Activated T-cell treated with anti-CD3 and anti-CD28 coated beads, Interleukin-2, amount 50 U/mL, for 24 hours (primary cell): ENCODE measurements around the gene CD36.

Source experiments
- DNase-seq: peaks from one replicate; pipeline ENCODE4 v3.0.0-alpha.2; 2020
- H3K27ac Mint-ChIP-seq: 2 replicates; pipeline ENCODE4 v1.8.0; 2020; ENCODE audit warnings: mild to moderate bottlenecking, mixed read lengths
- H3K27me3 Mint-ChIP-seq: 2 replicates; pipeline ENCODE4 v1.8.0; 2020; ENCODE audit warnings: mixed read lengths
- H3K36me3 Mint-ChIP-seq: 2 replicates; pipeline ENCODE4 v1.8.0; 2020; ENCODE audit warnings: low read depth, mixed read lengths
- H3K4me1 Mint-ChIP-seq: 2 replicates; pipeline ENCODE4 v1.8.0; 2020; ENCODE audit warnings: low read depth, mixed read lengths
- H3K4me3 Mint-ChIP-seq: 2 replicates; pipeline ENCODE4 v1.8.0; 2020; ENCODE audit warnings: mild to moderate bottlenecking, moderate library complexity, mixed read lengths
- H3K9me3 Mint-ChIP-seq: 2 replicates; pipeline ENCODE4 v1.8.0; 2020; ENCODE audit warnings: mixed read lengths

The CD36 gene

GRCh38 chr7:80637911-80638765 is at the start of gene CD36:
CD36 (plus strand) TSS chr7:80638642; CDS start chr7:80646741, 8,099 bp downstream.
- Mint-ChIP-seq H3K4me1 (no peaks in the 10 kb centered on the region), H3K36me3 (no peaks in the 10 kb centered on the region), H3K9me3 (no peaks in the 10 kb centered on the region), H3K4me3 (no peak within 1 kb of the TSS), H3K27ac (no peak within 1 kb of the TSS), H3K27me3 (no peaks in the 10 kb centered on the region)
- no peak for DNase-seq

DNA sequence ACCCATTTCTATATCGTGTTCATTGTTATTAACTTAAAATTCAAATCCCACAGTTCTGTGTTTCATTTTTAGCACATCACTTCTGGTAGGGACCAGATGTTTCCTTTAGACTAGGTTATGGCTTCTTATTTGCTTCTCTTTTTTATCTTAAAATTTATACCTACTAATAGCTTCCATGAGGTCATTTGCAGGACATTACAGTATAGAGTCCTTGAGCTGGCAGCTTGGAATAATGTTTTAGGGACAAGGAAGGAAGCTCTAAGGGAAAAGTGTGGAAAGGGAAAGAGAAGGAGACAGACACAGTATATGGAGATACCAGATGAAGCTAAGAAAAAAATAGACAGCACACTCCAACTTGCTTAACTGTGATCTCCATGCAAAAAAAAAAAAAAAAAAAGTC is 48.8 kb upstream of the CD36 start:
- Mint-ChIP-seq H3K4me3 (no peak overlapping the region), H3K27me3 (no peaks in the 10 kb centered on the region), H3K36me3 (no peaks in the 10 kb centered on the region), H3K27ac (no peak overlapping the region), H3K9me3 (no peaks in the 10 kb centered on the region), H3K4me1 (no peaks in the 10 kb centered on the region)
- DNase-seq = no peak

GRCh38 chr7:80591654-80592053 is 46.8 kb upstream of the CD36 start:
- no peaks in the 10 kb centered on the region for H3K9me3 Mint-ChIP-seq
- H3K4me1 Mint-ChIP-seq = no peaks in the 10 kb centered on the region
- no peak overlapping the region for H3K27ac Mint-ChIP-seq
- no peaks in the 10 kb centered on the region for H3K27me3 Mint-ChIP-seq
- H3K4me3 Mint-ChIP-seq = no peak overlapping the region
- no peak for DNase-seq
- no peaks in the 10 kb centered on the region for H3K36me3 Mint-ChIP-seq

GRCh38 chr7:80593869-80594586 is 44.4 kb upstream of the CD36 start:
- no peak overlapping the region for H3K27ac Mint-ChIP-seq
- H3K36me3 Mint-ChIP-seq = no peaks in the 10 kb centered on the region
- no peaks in the 10 kb centered on the region for H3K9me3 Mint-ChIP-seq
- H3K4me3 Mint-ChIP-seq = no peak overlapping the region
- H3K4me1 Mint-ChIP-seq = no peaks in the 10 kb centered on the region
- DNase-seq = no peak
- no peaks in the 10 kb centered on the region for H3K27me3 Mint-ChIP-seq

DNA sequence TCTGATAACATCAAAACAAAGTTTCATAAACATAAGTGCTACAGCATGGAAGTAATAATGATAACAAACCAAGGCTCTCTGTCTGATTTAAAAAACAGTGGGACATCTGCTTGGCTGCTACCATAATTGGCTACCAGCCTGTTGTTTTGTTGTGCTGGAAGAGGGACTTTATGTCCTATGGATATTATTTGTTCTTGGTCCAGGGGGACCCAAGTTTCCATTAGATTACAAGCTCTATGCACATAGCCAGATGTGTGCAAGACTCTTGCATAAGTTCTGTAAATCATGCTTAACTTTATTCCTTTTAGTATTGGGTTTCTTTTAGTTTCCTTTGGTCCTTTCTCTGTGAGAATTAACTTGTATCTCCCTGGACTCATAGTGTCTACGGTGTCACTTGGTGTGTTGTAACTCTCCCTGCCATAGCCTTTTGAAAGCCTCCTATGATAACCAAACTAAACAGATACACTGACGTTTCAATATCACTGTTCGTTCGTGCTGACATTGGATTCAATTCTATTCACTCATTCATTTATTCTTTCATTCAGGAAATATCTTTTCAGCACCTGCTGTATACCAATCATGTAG is 41.4 kb upstream of the CD36 start:
- no peak for DNase-seq
- H3K27me3 Mint-ChIP-seq = no peaks in the 10 kb centered on the region
- H3K36me3 Mint-ChIP-seq = no peaks in the 10 kb centered on the region
- no peak overlapping the region for H3K4me3 Mint-ChIP-seq
- H3K4me1 Mint-ChIP-seq = no peaks in the 10 kb centered on the region
- H3K27ac Mint-ChIP-seq = no peak overlapping the region
- H3K9me3 Mint-ChIP-seq = no peaks in the 10 kb centered on the region

DNA sequence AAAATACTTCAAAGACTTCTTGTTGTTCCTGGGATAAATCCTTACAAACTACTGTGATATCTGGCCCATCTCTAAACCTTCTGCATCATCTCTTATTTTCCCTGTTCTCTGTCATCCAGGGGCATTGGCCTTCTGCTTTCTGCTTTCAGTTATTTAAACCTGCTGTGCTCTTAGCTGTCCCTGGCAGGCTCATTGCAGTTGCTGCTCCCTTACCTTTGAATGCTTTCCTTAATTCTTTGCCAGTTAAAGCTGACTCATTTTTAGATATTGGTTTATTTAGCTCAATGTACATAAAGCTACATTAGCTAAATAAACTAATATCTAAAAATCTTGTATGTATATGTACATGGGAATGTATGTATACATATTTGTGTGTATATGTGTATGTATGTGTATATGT is 40.6 kb upstream of the CD36 start:
- Mint-ChIP-seq H3K27ac (no peak overlapping the region), H3K36me3 (no peaks in the 10 kb centered on the region), H3K4me3 (no peak overlapping the region), H3K27me3 (no peaks in the 10 kb centered on the region), H3K9me3 (no peaks in the 10 kb centered on the region), H3K4me1 (no peaks in the 10 kb centered on the region)
- no peak for DNase-seq

- H3K4me3 Mint-ChIP-seq = no peak overlapping the region
- no peaks in the 10 kb centered on the region for H3K4me1 Mint-ChIP-seq
- no peak overlapping the region for H3K27ac Mint-ChIP-seq
- no peaks in the 10 kb centered on the region for H3K9me3 Mint-ChIP-seq
- H3K36me3 Mint-ChIP-seq = no peaks in the 10 kb centered on the region
- no peaks in the 10 kb centered on the region for H3K27me3 Mint-ChIP-seq
- DNase-seq = no peak
Observed at GRCh38 chr7:80600046-80600445, 38.4 kb upstream of the CD36 start.

GRCh38 chr7:80601999-80602398 is 36.4 kb upstream of the CD36 start:
- Mint-ChIP-seq H3K27ac (no peak overlapping the region), H3K9me3 (no peaks in the 10 kb centered on the region), H3K4me3 (no peak overlapping the region), H3K27me3 (no peaks in the 10 kb centered on the region), H3K4me1 (no peaks in the 10 kb centered on the region), H3K36me3 (no peaks in the 10 kb centered on the region)
- no peak for DNase-seq

GRCh38 chr7:80603940-80604339 is 34.5 kb upstream of the CD36 start:
- Mint-ChIP-seq H3K4me3 (no peak overlapping the region), H3K4me1 (no peaks in the 10 kb centered on the region), H3K27ac (no peak overlapping the region), H3K9me3 (no peaks in the 10 kb centered on the region), H3K27me3 (no peaks in the 10 kb centered on the region), H3K36me3 (no peaks in the 10 kb centered on the region)
- DNase-seq = no peak

DNA sequence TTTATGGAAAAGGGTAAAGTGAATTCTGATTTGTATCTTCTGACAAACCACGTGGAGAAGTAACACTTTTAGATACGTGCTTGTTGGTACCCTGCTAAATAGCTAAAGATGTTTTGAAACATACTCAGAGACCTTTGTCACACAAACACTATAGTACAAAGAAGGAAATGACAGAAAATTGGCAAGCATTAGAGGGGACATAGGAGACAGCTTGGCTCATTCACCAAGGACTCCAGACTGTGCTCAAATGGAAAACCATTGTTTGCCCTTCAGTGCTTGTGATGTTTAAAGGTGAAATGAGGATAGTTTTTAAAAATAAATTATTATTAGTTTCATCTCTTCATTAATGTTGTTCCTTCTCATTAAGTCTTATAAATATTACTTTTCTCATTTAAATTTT is 34.0 kb upstream of the CD36 start:
- no peak for DNase-seq
- no peaks in the 10 kb centered on the region for H3K9me3 Mint-ChIP-seq
- H3K4me1 Mint-ChIP-seq = no peaks in the 10 kb centered on the region
- no peaks in the 10 kb centered on the region for H3K36me3 Mint-ChIP-seq
- H3K27ac Mint-ChIP-seq = no peak overlapping the region
- no peaks in the 10 kb centered on the region for H3K27me3 Mint-ChIP-seq
- H3K4me3 Mint-ChIP-seq = no peak overlapping the region

- Mint-ChIP-seq H3K4me3 (no peak overlapping the region), H3K9me3 (no peaks in the 10 kb centered on the region), H3K36me3 (no peaks in the 10 kb centered on the region), H3K27me3 (no peaks in the 10 kb centered on the region), H3K4me1 (no peaks in the 10 kb centered on the region), H3K27ac (no peak overlapping the region)
- DNase-seq = no peak
Observed at GRCh38 chr7:80607136-80607535, 31.3 kb upstream of the CD36 start.

- no peaks in the 10 kb centered on the region for H3K9me3 Mint-ChIP-seq
- no peak for DNase-seq
- H3K4me1 Mint-ChIP-seq = no peaks in the 10 kb centered on the region
- H3K36me3 Mint-ChIP-seq = no peaks in the 10 kb centered on the region
- H3K4me3 Mint-ChIP-seq = no peak overlapping the region
- no peaks in the 10 kb centered on the region for H3K27me3 Mint-ChIP-seq
- no peak overlapping the region for H3K27ac Mint-ChIP-seq
Observed at GRCh38 chr7:80608336-80608735, 30.1 kb upstream of the CD36 start.

DNA sequence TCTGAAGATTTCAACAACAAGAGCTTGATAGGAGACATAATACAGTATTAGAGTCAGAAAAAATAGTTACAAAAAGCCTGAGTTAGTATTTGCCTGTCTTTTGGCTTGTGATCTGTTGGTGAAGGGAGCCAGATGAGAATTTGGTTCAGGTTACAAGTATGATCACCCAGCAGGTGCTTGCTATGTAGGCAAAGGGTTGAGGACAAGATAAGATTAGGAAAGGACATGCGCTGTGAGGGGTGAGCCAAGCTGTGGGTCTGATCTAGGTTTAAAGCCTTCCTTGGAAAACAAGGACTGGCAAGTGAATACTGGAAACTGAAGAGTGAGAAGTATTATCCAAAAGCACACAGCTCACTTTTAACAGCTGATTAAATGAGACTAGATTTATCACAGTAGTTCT is 28.7 kb upstream of the CD36 start:
- no peaks in the 10 kb centered on the region for H3K9me3 Mint-ChIP-seq
- DNase-seq = no peak
- no peak overlapping the region for H3K27ac Mint-ChIP-seq
- H3K27me3 Mint-ChIP-seq = no peaks in the 10 kb centered on the region
- H3K4me3 Mint-ChIP-seq = no peak overlapping the region
- no peaks in the 10 kb centered on the region for H3K4me1 Mint-ChIP-seq
- no peaks in the 10 kb centered on the region for H3K36me3 Mint-ChIP-seq

GRCh38 chr7:80611353-80611752 is 27.1 kb upstream of the CD36 start:
- Mint-ChIP-seq H3K27ac (no peak overlapping the region), H3K4me3 (no peak overlapping the region), H3K27me3 (no peaks in the 10 kb centered on the region), H3K36me3 (no peaks in the 10 kb centered on the region), H3K9me3 (no peaks in the 10 kb centered on the region), H3K4me1 (no peaks in the 10 kb centered on the region)
- DNase-seq = no peak

DNA sequence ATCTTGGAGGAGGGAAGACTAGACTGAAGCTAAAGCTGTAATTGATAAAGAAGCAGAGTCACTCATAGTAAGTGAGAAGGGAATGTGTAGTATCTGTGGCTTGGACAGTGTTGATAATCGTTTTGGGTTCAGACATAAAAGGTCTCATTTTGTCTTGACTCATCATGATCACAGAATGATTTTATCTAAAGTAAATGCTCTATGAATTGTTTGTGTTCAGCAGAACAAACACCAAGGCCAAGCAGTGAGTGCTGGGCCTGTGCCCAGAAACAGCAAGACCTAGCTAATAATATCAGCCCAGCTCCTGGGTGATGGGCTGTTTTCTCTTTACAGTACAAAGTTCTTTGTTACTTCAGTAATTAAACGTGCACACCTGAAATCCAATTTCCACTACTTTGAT is 26.7 kb upstream of the CD36 start:
- no peaks in the 10 kb centered on the region for H3K4me1 Mint-ChIP-seq
- no peaks in the 10 kb centered on the region for H3K9me3 Mint-ChIP-seq
- H3K27me3 Mint-ChIP-seq = no peaks in the 10 kb centered on the region
- H3K27ac Mint-ChIP-seq = no peak overlapping the region
- H3K4me3 Mint-ChIP-seq = no peak overlapping the region
- H3K36me3 Mint-ChIP-seq = no peaks in the 10 kb centered on the region
- no peak for DNase-seq
